HG02938 (cell line): ENCODE data around the gene GPRIN1.
"Not testable (repeated sequence)": the region's sequence is repeated elsewhere in the genome, so short reads cannot be mapped to it uniquely, and the experiment has no call there.

Experiments
- ATAC-seq: cut with Tn5 transposase; IDR thresholded peaks from one replicate; pipeline ENCODE4 v1.9.1; 2021; ENCODE audit warnings: mild to moderate bottlenecking, moderate library complexity; ENCODE audit not compliant: unreplicated experiment

The GPRIN1 gene

DNA sequence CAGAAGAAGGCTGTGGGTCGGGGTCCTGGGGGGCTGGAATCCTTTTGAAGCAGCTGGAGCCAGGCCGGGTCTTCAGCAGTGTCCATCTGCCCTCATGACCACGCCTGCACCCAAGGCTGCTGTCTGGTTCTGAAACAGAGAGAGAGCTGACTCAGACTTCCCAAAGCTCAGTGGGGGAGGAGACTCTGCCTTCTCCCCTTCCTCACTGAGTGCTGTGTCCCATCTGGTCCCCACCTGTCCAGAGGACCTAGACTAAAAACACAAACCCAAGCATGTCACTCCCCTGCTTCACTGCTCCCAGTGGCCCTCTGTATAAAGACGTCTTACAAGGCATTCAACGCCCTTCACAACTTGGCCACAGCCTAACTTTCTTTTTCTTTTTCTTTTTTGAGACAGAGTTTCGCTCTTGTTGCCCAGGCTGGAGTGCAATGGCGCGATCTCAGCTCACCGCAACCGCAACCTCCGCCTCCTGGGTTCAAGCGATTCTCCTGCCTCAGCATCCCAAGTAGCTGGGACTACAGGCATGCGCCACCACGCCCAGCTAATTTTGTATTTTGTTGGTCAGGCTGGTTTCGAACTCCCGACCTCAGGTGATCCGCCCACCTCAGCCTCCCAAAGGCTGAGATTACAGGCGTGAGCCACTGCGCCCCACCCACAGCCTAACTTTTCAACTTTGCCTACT is 10.1 kb downstream of the GPRIN1 start:
- not testable (repeated sequence) for ATAC-seq

- no peak for ATAC-seq
Observed at GRCh38 chr5:176597417-176598389, 12.3 kb downstream of the GPRIN1 start.

DNA sequence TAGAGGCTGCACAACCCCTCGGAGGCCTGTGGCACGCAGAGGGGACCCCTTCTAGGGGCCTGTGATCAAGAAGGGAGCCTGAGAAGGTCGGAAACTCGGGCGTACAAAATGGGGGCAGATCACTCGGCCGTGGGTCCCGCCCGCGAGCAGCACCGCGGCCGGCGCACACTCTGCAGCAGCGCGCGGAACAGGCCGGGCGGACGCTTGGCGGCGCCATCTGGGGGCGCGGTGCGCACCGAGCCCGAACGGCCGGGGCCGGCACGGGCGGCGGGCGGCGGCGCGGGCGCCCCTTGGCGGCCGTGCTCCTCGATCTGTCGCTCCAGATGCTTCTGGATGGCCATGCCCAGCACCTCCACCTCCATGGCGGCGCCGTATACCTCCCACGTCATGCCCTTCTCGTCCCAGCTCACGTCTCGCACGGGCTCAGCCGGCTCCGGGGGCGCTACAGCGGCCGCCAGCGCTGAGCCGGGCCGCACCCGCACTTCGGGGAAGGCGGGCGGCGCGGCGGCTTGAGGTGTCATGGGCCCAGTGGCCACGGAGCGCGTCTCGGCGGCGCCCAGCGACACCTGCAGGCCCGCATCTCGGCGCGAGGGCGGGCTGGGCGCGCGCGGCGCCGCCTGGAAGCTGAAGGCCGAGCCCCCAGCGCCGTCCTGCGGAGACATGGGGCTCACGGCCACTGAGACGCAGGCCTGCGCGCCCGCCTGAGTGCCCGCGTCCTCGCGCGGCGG is 13.1 kb downstream of the GPRIN1 start:
- ATAC-seq = no peak

- ATAC-seq = no peak
Observed at GRCh38 chr5:176596069-176596644, 13.8 kb downstream of the GPRIN1 start.

DNA sequence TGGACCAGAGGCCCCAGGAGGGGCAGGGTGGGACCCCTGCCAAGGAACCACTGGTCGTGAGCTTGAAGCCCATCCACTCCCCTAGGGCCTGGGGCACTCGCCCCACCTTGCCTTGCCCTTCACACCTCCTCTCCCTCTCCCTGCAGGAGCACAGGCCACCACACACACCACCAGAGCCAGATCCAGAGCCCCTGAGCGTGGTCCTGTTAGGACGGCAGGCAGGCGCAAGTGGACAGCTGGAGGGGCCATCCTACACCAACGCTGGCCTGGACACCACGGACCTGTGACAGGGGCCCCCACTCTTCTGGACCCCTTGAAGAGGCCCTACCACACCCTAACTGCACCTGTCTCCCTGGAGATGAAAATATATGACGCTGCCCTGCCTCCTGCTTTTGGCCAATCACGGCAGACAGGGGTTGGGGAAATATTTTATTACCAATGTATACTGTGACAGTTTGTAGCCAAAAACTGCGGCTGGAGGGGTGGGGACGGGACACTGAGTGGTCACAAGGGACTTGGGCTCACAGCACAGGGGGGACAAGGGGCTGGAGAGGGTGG is 14.5 kb downstream of the GPRIN1 start:
- ATAC-seq = no peak

DNA sequence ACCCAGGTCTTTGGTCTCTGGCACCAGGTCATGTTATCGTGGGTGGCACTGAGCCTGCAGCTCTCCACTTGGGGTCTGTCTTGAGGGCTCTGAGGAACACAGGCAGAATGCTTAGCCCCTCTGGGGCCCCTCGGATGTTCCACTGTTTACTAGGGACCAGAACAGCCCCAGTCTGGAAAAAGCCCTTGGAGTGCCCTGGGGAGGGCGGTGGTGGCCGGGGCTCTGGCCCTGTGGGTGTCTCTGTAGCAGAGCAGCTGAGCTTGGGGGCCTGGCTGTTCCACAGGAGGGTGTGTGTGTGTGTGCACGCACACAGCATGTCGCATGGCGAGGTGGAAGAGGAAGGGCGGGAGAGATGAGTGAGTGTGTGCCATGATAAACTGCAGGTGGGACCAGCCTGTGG is 15.4 kb downstream of the GPRIN1 start:
- ATAC-seq = no peak

GRCh38 chr5:176593273-176593869 is 16.6 kb downstream of the GPRIN1 start:
- ATAC-seq = no peak

GRCh38 chr5:176592573-176592972 is 17.4 kb downstream of the GPRIN1 start:
- ATAC-seq = no peak

DNA sequence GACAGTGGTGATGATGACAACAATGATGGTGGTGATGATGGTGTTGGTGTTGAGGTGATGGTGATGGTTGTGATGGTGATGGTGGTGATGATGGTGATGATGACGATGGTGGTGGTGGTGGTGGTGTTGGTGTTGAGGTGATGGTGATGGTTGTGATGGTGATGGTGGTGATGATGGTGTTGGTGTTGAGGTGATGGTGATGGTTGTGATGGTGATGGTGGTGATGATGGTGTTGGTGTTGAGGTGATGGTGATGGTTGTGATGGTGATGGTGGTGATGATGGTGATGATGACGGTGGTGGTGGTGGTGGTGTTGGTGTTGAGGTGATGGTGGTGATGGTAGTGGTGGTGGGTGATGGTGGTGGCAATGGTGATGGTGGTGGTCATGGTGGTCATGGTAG is 18.3 kb downstream of the GPRIN1 start:
- ATAC-seq = not testable (repeated sequence)

- no peak for ATAC-seq
Observed at GRCh38 chr5:176590035-176590717, 19.8 kb downstream of the GPRIN1 start.

- no peak for ATAC-seq
Observed at GRCh38 chr5:176589039-176589769, 20.8 kb downstream of the GPRIN1 start.

DNA sequence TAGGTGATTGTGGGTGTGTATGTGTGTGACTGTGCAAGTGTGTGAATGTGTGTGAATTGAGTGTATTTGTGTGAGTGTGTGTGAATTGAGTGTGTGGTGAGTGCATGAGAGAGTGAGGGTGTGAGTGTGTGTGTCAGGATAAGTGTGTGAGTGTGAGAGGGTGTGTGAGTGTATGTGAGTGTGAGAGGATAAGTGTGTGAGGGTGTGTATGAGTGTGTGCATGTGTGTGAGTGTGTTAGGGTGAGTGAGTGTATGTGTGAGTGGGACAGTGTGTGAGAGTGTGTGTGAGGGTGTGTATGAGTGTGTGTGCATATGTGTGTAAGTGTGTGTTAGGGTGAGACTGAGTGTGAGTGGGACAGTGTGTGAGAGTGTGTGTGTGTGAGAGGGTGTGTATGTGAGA is 21.7 kb downstream of the GPRIN1 start:
- ATAC-seq = no peak

DNA sequence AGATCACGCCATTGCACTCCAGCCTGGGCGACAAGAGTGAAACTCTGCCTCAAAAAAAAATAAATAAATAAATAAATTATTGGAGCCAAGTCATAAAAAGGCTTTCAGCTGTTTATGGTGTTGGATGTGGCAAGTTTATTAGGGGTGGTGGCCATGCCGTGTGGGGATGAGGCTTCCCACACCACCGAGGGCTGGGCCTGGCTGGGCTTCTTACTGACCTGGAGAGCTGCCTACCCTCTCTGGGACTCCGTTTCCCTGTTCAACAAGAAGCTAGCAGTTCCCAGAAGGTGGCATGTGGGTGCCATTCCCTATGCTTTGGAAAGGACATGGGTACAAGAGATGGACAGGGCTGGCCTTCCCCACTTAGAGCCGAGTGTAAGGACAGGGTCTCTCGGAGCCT is 22.6 kb downstream of the GPRIN1 start:
- no peak for ATAC-seq

GRCh38 chr5:176583076-176583475 is 26.9 kb downstream of the GPRIN1 start:
- no peak for ATAC-seq

GRCh38 chr5:176581361-176581760 is 28.6 kb downstream of the GPRIN1 start:
- ATAC-seq = no peak

- no peak for ATAC-seq
Observed at GRCh38 chr5:176579323-176579722, 30.6 kb downstream of the GPRIN1 start.

- ATAC-seq = no peak
Observed at GRCh38 chr5:176578391-176578808, 31.6 kb downstream of the GPRIN1 start.

- no peak for ATAC-seq
Observed at GRCh38 chr5:176577312-176578176, 32.4 kb downstream of the GPRIN1 start.
